ENCODE measurements around the gene SNX3. TPM values are rescaled to one million over a fixed set of nuclear protein-coding genes. Genes with fewer than 3 reads are reported as not detected.

Gene SNX3
- polyA plus RNA-seq, 1 donor from 2014 or later = 135 TPM

DNA sequence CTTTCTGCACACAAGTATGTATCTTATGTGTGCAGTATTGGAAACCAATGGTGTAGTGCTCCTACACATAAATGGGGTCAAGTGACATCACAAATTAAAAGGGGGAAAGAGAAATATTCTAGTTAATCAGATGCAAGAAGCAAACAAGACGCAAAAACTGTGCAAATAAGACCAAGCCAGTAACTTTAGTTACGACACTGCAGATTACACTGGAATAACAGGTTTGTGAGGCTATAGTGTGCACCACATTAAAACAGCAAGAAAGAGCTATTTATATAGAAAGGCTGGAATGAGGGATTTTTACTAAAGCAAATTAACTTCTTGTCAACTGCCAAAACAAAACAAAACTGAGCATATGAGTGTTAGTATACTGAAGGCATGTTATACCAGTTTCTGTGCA is 49.2 kb downstream of the SNX3 start:
- TF ChIP-seq EZH2 (IDR thresholded peaks at IDR 0.05; ENCODE audit: borderline replicate concordance, insufficient read depth, low read length, poor library complexity, severe bottlenecking) (no peak), POLR2AphosphoS5 (IDR thresholded peaks at IDR 0.05) (no peak), EP300 (conservative IDR thresholded peaks at IDR 0.05; ENCODE audit: poor library complexity, severe bottlenecking) (no peak), TAF1 (IDR thresholded peaks at IDR 0.05; ENCODE audit: low read depth) (no peak), MXI1 (conservative IDR thresholded peaks at IDR 0.05; ENCODE audit: poor library complexity, severe bottlenecking) (no peak), SMC3 (conservative IDR thresholded peaks at IDR 0.05; ENCODE audit: poor library complexity) (no peak), RAD21 (conservative IDR thresholded peaks at IDR 0.05) (no peak)
- TF ChIP-seq, protein P1, sequence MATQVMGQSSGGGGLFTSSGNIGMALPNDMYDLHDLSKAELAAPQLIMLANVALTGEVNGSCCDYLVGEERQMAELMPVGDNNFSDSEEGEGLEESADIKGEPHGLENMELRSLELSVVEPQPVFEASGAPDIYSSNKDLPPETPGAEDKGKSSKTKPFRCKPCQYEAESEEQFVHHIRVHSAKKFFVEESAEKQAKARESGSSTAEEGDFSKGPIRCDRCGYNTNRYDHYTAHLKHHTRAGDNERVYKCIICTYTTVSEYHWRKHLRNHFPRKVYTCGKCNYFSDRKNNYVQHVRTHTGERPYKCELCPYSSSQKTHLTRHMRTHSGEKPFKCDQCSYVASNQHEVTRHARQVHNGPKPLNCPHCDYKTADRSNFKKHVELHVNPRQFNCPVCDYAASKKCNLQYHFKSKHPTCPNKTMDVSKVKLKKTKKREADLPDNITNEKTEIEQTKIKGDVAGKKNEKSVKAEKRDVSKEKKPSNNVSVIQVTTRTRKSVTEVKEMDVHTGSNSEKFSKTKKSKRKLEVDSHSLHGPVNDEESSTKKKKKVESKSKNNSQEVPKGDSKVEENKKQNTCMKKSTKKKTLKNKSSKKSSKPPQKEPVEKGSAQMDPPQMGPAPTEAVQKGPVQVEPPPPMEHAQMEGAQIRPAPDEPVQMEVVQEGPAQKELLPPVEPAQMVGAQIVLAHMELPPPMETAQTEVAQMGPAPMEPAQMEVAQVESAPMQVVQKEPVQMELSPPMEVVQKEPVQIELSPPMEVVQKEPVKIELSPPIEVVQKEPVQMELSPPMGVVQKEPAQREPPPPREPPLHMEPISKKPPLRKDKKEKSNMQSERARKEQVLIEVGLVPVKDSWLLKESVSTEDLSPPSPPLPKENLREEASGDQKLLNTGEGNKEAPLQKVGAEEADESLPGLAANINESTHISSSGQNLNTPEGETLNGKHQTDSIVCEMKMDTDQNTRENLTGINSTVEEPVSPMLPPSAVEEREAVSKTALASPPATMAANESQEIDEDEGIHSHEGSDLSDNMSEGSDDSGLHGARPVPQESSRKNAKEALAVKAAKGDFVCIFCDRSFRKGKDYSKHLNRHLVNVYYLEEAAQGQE (IDR thresholded peaks at IDR 0.05; ENCODE audit: borderline replicate concordance) = no peak
- TF ChIP-seq, protein P2, sequence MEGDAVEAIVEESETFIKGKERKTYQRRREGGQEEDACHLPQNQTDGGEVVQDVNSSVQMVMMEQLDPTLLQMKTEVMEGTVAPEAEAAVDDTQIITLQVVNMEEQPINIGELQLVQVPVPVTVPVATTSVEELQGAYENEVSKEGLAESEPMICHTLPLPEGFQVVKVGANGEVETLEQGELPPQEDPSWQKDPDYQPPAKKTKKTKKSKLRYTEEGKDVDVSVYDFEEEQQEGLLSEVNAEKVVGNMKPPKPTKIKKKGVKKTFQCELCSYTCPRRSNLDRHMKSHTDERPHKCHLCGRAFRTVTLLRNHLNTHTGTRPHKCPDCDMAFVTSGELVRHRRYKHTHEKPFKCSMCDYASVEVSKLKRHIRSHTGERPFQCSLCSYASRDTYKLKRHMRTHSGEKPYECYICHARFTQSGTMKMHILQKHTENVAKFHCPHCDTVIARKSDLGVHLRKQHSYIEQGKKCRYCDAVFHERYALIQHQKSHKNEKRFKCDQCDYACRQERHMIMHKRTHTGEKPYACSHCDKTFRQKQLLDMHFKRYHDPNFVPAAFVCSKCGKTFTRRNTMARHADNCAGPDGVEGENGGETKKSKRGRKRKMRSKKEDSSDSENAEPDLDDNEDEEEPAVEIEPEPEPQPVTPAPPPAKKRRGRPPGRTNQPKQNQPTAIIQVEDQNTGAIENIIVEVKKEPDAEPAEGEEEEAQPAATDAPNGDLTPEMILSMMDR (IDR thresholded peaks at IDR 0.05; ENCODE audit: poor library complexity, severe bottlenecking) = no peak
- H3K9me3 ChIP-seq (ENCODE audit: low read length) = no peaks in the 10 kb centered on the region
- no peak overlapping the region for H3K4me2 ChIP-seq (ENCODE audit: low read length)
- no peak overlapping the region for H2AFZ ChIP-seq (ENCODE audit: low read depth, low read length)
- no peaks in the 10 kb centered on the region for H3F3A ChIP-seq (ENCODE audit: insufficient read depth, low read length, poor library complexity, severe bottlenecking)
- no peak overlapping the region for H3K4me3 ChIP-seq (ENCODE audit: low read length)
- H4K20me1 ChIP-seq (ENCODE audit: insufficient read depth) = no peaks in the 10 kb centered on the region
- no peaks in the 10 kb centered on the region for H3K27me3 ChIP-seq (ENCODE audit: insufficient read depth, low read depth, low read length)
- H3K79me2 ChIP-seq (replicated peaks; ENCODE audit: insufficient read depth, low read length) = no peaks in the 10 kb centered on the region
- H3K9ac ChIP-seq (ENCODE audit: low read length) = no peak overlapping the region
- H3K27ac ChIP-seq (ENCODE audit: low read length) = no peak overlapping the region
- no peaks in the 10 kb centered on the region for H3K36me3 ChIP-seq (ENCODE audit: insufficient read depth, low read length)
- H3K9me2 ChIP-seq (ENCODE audit: insufficient read depth, low read length) = no peaks in the 10 kb centered on the region

DNA sequence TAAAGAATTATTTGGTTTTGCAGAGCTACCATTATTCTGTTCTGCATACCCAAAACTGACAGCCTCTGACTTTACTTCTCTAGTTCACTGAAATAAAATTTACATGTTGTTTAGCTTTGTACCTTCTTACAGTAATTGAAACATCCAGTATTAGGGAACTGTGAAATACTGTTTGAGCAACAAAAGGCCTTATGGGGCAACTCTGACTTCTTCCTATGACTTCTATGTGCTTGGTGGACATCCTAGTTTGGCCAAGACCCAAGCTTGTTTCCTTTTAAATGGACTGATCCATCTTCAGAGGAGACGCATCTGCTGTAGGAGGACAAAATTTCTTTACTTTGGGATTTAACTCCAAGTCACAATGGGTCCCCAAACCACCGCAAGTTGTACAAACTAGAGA is 50.3 kb downstream of the SNX3 start:
- no peaks in the 10 kb centered on the region for H3K9me3 ChIP-seq (ENCODE audit: low read length)
- no peak overlapping the region for H3K9ac ChIP-seq (ENCODE audit: low read length)
- no peak for TF ChIP-seq RAD21 (conservative IDR thresholded peaks at IDR 0.05)
- TF ChIP-seq, protein P2 (IDR thresholded peaks at IDR 0.05; ENCODE audit: poor library complexity, severe bottlenecking) = no peak
- TF ChIP-seq, protein P1 (IDR thresholded peaks at IDR 0.05; ENCODE audit: borderline replicate concordance) = no peak
- no peak for TF ChIP-seq MXI1 (conservative IDR thresholded peaks at IDR 0.05; ENCODE audit: poor library complexity, severe bottlenecking)
- TF ChIP-seq EZH2 (IDR thresholded peaks at IDR 0.05; ENCODE audit: borderline replicate concordance, insufficient read depth, low read length, poor library complexity, severe bottlenecking) = no peak
- no peak for TF ChIP-seq SMC3 (conservative IDR thresholded peaks at IDR 0.05; ENCODE audit: poor library complexity)
- no peak for TF ChIP-seq TAF1 (IDR thresholded peaks at IDR 0.05; ENCODE audit: low read depth)
- TF ChIP-seq EP300 (conservative IDR thresholded peaks at IDR 0.05; ENCODE audit: poor library complexity, severe bottlenecking) = no peak
- no peak for TF ChIP-seq POLR2AphosphoS5 (IDR thresholded peaks at IDR 0.05)
- H3F3A ChIP-seq (ENCODE audit: insufficient read depth, low read length, poor library complexity, severe bottlenecking) = no peaks in the 10 kb centered on the region
- no peak overlapping the region for H3K27ac ChIP-seq (ENCODE audit: low read length)
- H4K20me1 ChIP-seq (ENCODE audit: insufficient read depth) = no peaks in the 10 kb centered on the region
- no peaks in the 10 kb centered on the region for H3K27me3 ChIP-seq (ENCODE audit: insufficient read depth, low read depth, low read length)
- H3K4me3 ChIP-seq (ENCODE audit: low read length) = no peak overlapping the region
- no peak overlapping the region for H2AFZ ChIP-seq (ENCODE audit: low read depth, low read length)
- no peaks in the 10 kb centered on the region for H3K36me3 ChIP-seq (ENCODE audit: insufficient read depth, low read length)
- no peaks in the 10 kb centered on the region for H3K79me2 ChIP-seq (replicated peaks; ENCODE audit: insufficient read depth, low read length)
- no peak overlapping the region for H3K4me2 ChIP-seq (ENCODE audit: low read length)
- H3K9me2 ChIP-seq (ENCODE audit: insufficient read depth, low read length) = no peaks in the 10 kb centered on the region
